SU-DHL-6 (cell line): ENCODE results near the gene AMELX.

Experiments used
- CTCF ChIP-seq: fragments of 200-600 bp; sonication (generic); IDR thresholded peaks from one replicate; pipeline ENCODE4 v1.5.1; 2017; ENCODE audit warnings: antibody characterized with exemption, mild to moderate bottlenecking, low read length, moderate library complexity; ENCODE audit not compliant: insufficient read depth, poor library complexity, severe bottlenecking
- EZH2phosphoT487 ChIP-seq: fragments of 200-600 bp; sonication (generic), shearing (Covaris generic); conservative IDR thresholded peaks from 2 replicates; pipeline ENCODE4 v1.6.1; 2018; ENCODE audit warnings: mild to moderate bottlenecking, antibody characterized with exemption, low read length, moderate library complexity, mixed read lengths

GRCh38 chrX:11346121-11346682 lies 53.0 kb downstream of the AMELX start:
- no peak for TF ChIP-seq CTCF
- no peak for TF ChIP-seq EZH2phosphoT487
